Measurements from ENCODE around the gene CXCL17. TPM values are rescaled to one million over a fixed set of nuclear protein-coding genes. Genes with fewer than 3 reads are reported as not detected.

The CXCL17 gene
- total RNA-seq, 1 experiment from 2014 or later: 0.32 TPM

DNA sequence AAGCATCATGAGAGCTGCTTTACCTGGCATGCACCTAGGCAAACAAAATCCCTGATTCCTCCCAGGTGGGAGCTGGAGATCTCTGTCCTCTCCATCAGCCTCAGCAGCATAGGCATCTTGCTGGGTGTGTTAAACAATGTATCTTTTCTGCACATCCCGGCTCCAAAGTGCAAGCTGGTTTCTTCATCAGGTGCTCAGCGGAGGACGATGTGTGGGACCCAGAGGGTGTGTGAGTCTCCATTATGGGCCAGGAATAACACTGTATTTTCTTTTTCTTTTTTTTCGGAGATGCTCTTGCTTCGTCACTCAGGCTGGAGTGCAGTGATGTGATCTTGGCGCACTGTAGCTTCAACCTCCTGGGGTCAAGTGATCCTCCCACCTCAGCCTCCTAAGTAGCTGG is 62.6 kb downstream of the CXCL17 start:
- intact Hi-C loops (cut with micrococcal nuclease): no loop called here
- Histone ChIP-seq H2AFZ (ENCODE audit: low read depth, low read length, poor library complexity, severe bottlenecking) (no peak overlapping the region), H3K27ac (ENCODE audit: low read depth, low read length) (no peak overlapping the region), H3K79me2 (ENCODE audit: insufficient read depth, low read length) (no peaks in the 10 kb centered on the region), H3K36me3 (ENCODE audit: control insufficient read depth in 1 of 2, insufficient read depth in 2 of 2, low read length in 2 of 2) (no peaks in the 10 kb centered on the region), H3K4me1 (ENCODE audit: control insufficient read depth in 1 of 2, insufficient read depth in 2 of 2, low read length in 2 of 2) (peaks cover 0 to 6% of the 10 kb centered on the region in 2 experiments; a peak in 2 of 4 replicates), H3K27me3 (ENCODE audit: insufficient read depth, low read length) (no peaks in the 10 kb centered on the region), H3K9me3 (ENCODE audit: control insufficient read depth in 1 of 2, insufficient read depth in 1 of 2, low read depth in 1 of 2, low read length in 2 of 2) (no peaks in the 10 kb centered on the region), H3K9me2 (ENCODE audit: insufficient read depth) (no peaks in the 10 kb centered on the region), H4K20me1 (ENCODE audit: insufficient read depth) (no peaks in the 10 kb centered on the region), H3K9ac (ENCODE audit: low read length) (no peak overlapping the region), H3K4me3 (replicated peaks in 1 of 2; ENCODE audit: low read depth in 1 of 2, low read length in 2 of 2) (no peak overlapping the region), H3K4me2 (ENCODE audit: low read length) (no peak overlapping the region)
- ChIA-PET CTCF (no interaction called here), RAD21 (ENCODE audit: low non-redundant PET in 1 of 2, low total read pairs in 2 of 2, uncharacterized antibody in 2 of 2, unreplicated experiment in 2 of 2) (no interaction called here), POLR2A (interaction anchor here (1.7 kb wide), 1 partner anchor 16 kb away, joined by 5 read pairs; no protein-coding TSS in a partner anchor)
- ATAC-seq: no peak
- no TSS peak for BruUV-seq (replicated peaks)
- no peak for DNase-seq (ENCODE audit: low read depth, low spot score)
- TF ChIP-seq ZNF274 (IDR thresholded peaks at IDR 0.05; ENCODE audit: low read depth, low read length) (no peak), JUND (IDR thresholded peaks at IDR 0.05) (no peak), CEBPB (IDR thresholded peaks at IDR 0.05; ENCODE audit: low read depth) (no peak), SRF (IDR thresholded peaks at IDR 0.05; ENCODE audit: low read depth) (no peak), YY1 (IDR thresholded peaks at IDR 0.05; ENCODE audit: extremely low read depth, insufficient replicate concordance, low read depth, low read length) (no peak), EZH2 (IDR thresholded peaks at IDR 0.05) (no peak), POLR2A (IDR thresholded peaks at IDR 0.05; ENCODE audit: borderline replicate concordance, extremely low read depth, insufficient read depth, insufficient read length) (no peak), POLR2AphosphoS5 (IDR thresholded peaks at IDR 0.05; ENCODE audit: low read depth, low read length) (no peak), EGR1 (IDR thresholded peaks at IDR 0.05; ENCODE audit: low read depth) (no peak), SIN3A (IDR thresholded peaks at IDR 0.05; ENCODE audit: low read depth) (no peak), ELF1 (IDR thresholded peaks at IDR 0.05; ENCODE audit: borderline replicate concordance, low read depth) (no peak), FOSL1 (IDR thresholded peaks at IDR 0.05; ENCODE audit: low read depth) (no peak)
- TF ChIP-seq, protein P1, sequence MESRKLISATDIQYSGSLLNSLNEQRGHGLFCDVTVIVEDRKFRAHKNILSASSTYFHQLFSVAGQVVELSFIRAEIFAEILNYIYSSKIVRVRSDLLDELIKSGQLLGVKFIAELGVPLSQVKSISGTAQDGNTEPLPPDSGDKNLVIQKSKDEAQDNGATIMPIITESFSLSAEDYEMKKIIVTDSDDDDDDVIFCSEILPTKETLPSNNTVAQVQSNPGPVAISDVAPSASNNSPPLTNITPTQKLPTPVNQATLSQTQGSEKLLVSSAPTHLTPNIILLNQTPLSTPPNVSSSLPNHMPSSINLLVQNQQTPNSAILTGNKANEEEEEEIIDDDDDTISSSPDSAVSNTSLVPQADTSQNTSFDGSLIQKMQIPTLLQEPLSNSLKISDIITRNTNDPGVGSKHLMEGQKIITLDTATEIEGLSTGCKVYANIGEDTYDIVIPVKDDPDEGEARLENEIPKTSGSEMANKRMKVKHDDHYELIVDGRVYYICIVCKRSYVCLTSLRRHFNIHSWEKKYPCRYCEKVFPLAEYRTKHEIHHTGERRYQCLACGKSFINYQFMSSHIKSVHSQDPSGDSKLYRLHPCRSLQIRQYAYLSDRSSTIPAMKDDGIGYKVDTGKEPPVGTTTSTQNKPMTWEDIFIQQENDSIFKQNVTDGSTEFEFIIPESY (IDR thresholded peaks at IDR 0.05; ENCODE audit: extremely low read depth, insufficient replicate concordance, low read length): no peak
- TF ChIP-seq, protein P2, sequence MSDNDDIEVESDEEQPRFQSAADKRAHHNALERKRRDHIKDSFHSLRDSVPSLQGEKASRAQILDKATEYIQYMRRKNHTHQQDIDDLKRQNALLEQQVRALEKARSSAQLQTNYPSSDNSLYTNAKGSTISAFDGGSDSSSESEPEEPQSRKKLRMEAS (IDR thresholded peaks at IDR 0.05): no peak

Other genes starting within 250 kb of the CXCL17 start
- gene DEDD2, start 225.3 kb downstream of the CXCL17 start, total RNA-seq (2021; ENCODE audit: unreplicated experiment): 32.7 TPM
- gene ZNF526, start 222.6 kb downstream of the CXCL17 start, total RNA-seq (2021; ENCODE audit: unreplicated experiment): 13.1 TPM
- 57.2 TPM for gene GSK3A, start 200.3 kb downstream of the CXCL17 start, total RNA-seq (2021; ENCODE audit: unreplicated experiment)
- gene ERF, start 187.8 kb downstream of the CXCL17 start, total RNA-seq (2021; ENCODE audit: unreplicated experiment): 96.1 TPM
- gene CIC, start 173.7 kb downstream of the CXCL17 start, total RNA-seq (2021; ENCODE audit: unreplicated experiment): 52.0 TPM
- 0.93 TPM for gene PRR19, start 140.8 kb downstream of the CXCL17 start, total RNA-seq (2021; ENCODE audit: unreplicated experiment)
- 110 TPM for gene PAFAH1B3, start 140.3 kb downstream of the CXCL17 start, total RNA-seq (2021; ENCODE audit: unreplicated experiment)
- 7.2 TPM for gene TMEM145, start 129.6 kb downstream of the CXCL17 start, total RNA-seq (2021; ENCODE audit: unreplicated experiment)
- 24.0 TPM for gene MEGF8, start 117.3 kb downstream of the CXCL17 start, total RNA-seq (2021; ENCODE audit: unreplicated experiment)
- 13.9 TPM for gene CNFN, start 52.6 kb downstream of the CXCL17 start, total RNA-seq (2021; ENCODE audit: unreplicated experiment)
- gene LIPE, start 15.6 kb downstream of the CXCL17 start, total RNA-seq (2021; ENCODE audit: unreplicated experiment): 11.3 TPM
- 1.2 TPM for gene CEACAM1, start 85.5 kb upstream of the CXCL17 start, total RNA-seq (2021; ENCODE audit: unreplicated experiment)
- not detected for gene CEACAM8, start 152.0 kb upstream of the CXCL17 start, total RNA-seq (2021; ENCODE audit: unreplicated experiment)

Measured in HCT116 (cell line).